Loucy (cell line): ENCODE measurements around the gene FAM168A.

ENCODE experiments used
- CTCF ChIP-seq: fragments of 200-600 bp; sonication (generic); conservative IDR thresholded peaks from 2 replicates; pipeline ENCODE4 v1.5.1; 2014; ENCODE audit warnings: mild to moderate bottlenecking, antibody characterized with exemption, low read length
- EZH2phosphoT487 ChIP-seq: fragments of 200-600 bp; IDR thresholded peaks from 2 replicates; pipeline ENCODE4 v1.6.1; 2018; ENCODE audit warnings: antibody characterized with exemption, mild to moderate bottlenecking, moderate library complexity, borderline replicate concordance

- no peak for TF ChIP-seq CTCF
- no peak for TF ChIP-seq EZH2phosphoT487
Observed at GRCh38 chr11:73636249-73636648, 38.3 kb upstream of the FAM168A start.
